GM12878 (cell line): Measurements from ENCODE around the gene OSGIN1. TPM values are rescaled to one million over a fixed set of nuclear protein-coding genes. Genes with fewer than 3 reads are reported as not detected.

Experiments
- ATAC-seq: fragments of 200-7000 bp; cut with Tn5 transposase; 3 replicates; pipeline ENCODE4 v1.9.1; 2020; ENCODE audit warnings: mild to moderate bottlenecking, moderate library complexity
- BruUV-seq: library from RNA; stranded (reverse); fragments of 400-500 nt; replicated peaks from 2 replicates; lab custom pipeline; 2021; lab: Mats Ljungman, UMichigan
- CTCF ChIA-PET: fragments of 300-600 bp; sonication (Branson Sonifier 250); formaldehyde crosslinking; extraction: SDS; loops from one replicate; lab custom pipeline; 2021; ENCODE audit warnings: inconsistent platforms; lab: Yijun Ruan, JAX
- POLR2A ChIA-PET: fragments of 350-600 bp; formaldehyde crosslinking; extraction: SDS; loops from one replicate; lab custom pipeline; 2021; ENCODE audit warnings: inconsistent platforms; lab: Charles Lee
- RAD21 ChIA-PET: fragments of 300-600 bp; sonication (Branson Sonifier 250); formaldehyde crosslinking; loops from one replicate; lab custom pipeline; 2023; ENCODE audit warnings: antibody characterized with exemption; ENCODE audit not compliant: unreplicated experiment; lab: Charles Lee
- SMC1A ChIA-PET: fragments of 300-600 bp; sonication (Branson Sonifier 250); formaldehyde crosslinking; loops from one replicate; lab custom pipeline; 2023; ENCODE audit not compliant: unreplicated experiment, uncharacterized antibody; lab: Charles Lee
- DNase-seq: peaks from one replicate; pipeline ENCODE4 v3.0.0-alpha.2; 2011; ENCODE audit warnings: low read depth, low spot score
- FAIRE-seq: peaks from 3 replicates; lab custom pipeline; 2011; peaks lifted over from hg19 to GRCh38; lab: Jason Lieb, UNC
- H2AFZ ChIP-seq: 2 replicates; pipeline ENCODE4 v1.6.0; 2011; ENCODE audit warnings: low read depth, low read length, control low read depth; ENCODE audit not compliant: control insufficient read depth
- H3K27ac ChIP-seq: 2 replicates; pipeline ENCODE4 v1.5.1; 2011; ENCODE audit warnings: control low read depth; ENCODE audit not compliant: control insufficient read depth, insufficient read depth
- H3K27me3 ChIP-seq, 2 experiments: replicated peaks in 1 of 2; 2 replicates each; pipeline versions ENCODE4 v1.6.0 to v1.6.1; 2011; ENCODE audit warnings: low read length in 1 of 2; ENCODE audit not compliant: control insufficient read depth in 2 of 2, insufficient read depth in 2 of 2
- H3K36me3 ChIP-seq, 2 experiments: 2 replicates each; pipeline ENCODE4 v1.5.1; 2011; ENCODE audit warnings: low read length in 1 of 2; ENCODE audit not compliant: control insufficient read depth in 2 of 2, insufficient read depth in 2 of 2
- H3K4me1 ChIP-seq: 2 replicates; pipeline ENCODE4 v1.6.1; 2011; ENCODE audit warnings: mild to moderate bottlenecking, low read length, moderate library complexity, mixed read lengths; ENCODE audit not compliant: control insufficient read depth, insufficient read depth
- H3K4me2 ChIP-seq: 2 replicates; pipeline ENCODE4 v1.6.0; 2011; ENCODE audit warnings: control low read depth; ENCODE audit not compliant: control insufficient read depth, insufficient read depth
- H3K4me3 ChIP-seq: fragments of 200-600 bp; sonication (generic); 2 replicates; pipeline ENCODE4 v1.5.1; 2016
- H3K79me2 ChIP-seq: 2 replicates; pipeline ENCODE4 v1.6.0; 2011; ENCODE audit warnings: low read length; ENCODE audit not compliant: control insufficient read depth, insufficient read depth
- H3K9ac ChIP-seq: 2 replicates; pipeline ENCODE4 v1.8.0; 2011; ENCODE audit warnings: low read length, control low read depth, mixed read lengths; ENCODE audit not compliant: control insufficient read depth, insufficient read depth
- H3K9me3 ChIP-seq: replicated peaks from 3 replicates; pipeline ENCODE4 v1.5.1; 2011; ENCODE audit warnings: mild to moderate bottlenecking, low read length; ENCODE audit not compliant: control insufficient read depth, insufficient read depth
- H4K20me1 ChIP-seq: 2 replicates; pipeline ENCODE4 v1.6.0; 2011; ENCODE audit not compliant: control insufficient read depth, insufficient read depth
- CHD2 ChIP-seq: IDR thresholded peaks from 2 replicates; pipeline ENCODE4 v1.6.1; 2011; ENCODE audit warnings: low read depth, low read length, improper control_type of control experiment, borderline replicate concordance
- CHD4 ChIP-seq: fragments of 200-600 bp; sonication (generic); IDR thresholded peaks from 2 replicates; pipeline ENCODE4 v1.6.1; 2016; ENCODE audit warnings: mild to moderate bottlenecking
- CREB1 ChIP-seq: IDR thresholded peaks from 2 replicates; pipeline ENCODE4 v1.6.1; 2012; ENCODE audit warnings: low read depth, mild to moderate bottlenecking, inconsistent platforms
- IKZF2 ChIP-seq, 2 experiments: fragments of 450-650 bp; IDR thresholded peaks; 2 replicates each; pipeline ENCODE4 v1.6.1; 2017; ENCODE audit warnings: mild to moderate bottlenecking in 2 of 2, moderate library complexity in 2 of 2
- IRF4 ChIP-seq: IDR thresholded peaks from 2 replicates; pipeline ENCODE4 v1.6.1; 2011; ENCODE audit warnings: low read depth, low read length
- KDM1A ChIP-seq: fragments of 200-600 bp; sonication (generic); IDR thresholded peaks from 2 replicates; pipeline ENCODE4 v1.6.1; 2016; ENCODE audit warnings: borderline replicate concordance
- PML ChIP-seq: IDR thresholded peaks from 2 replicates; pipeline ENCODE4 v1.6.1; 2012; ENCODE audit warnings: low read length, inconsistent platforms
- POU2F2 ChIP-seq: IDR thresholded peaks from 3 replicates; pipeline ENCODE4 v1.6.1; 2011; ENCODE audit warnings: low read depth, mild to moderate bottlenecking, low read length, borderline replicate concordance
- RAD21 ChIP-seq: IDR thresholded peaks from 2 replicates; pipeline ENCODE4 v1.6.1; 2011; ENCODE audit warnings: mild to moderate bottlenecking, low read depth, low read length, moderate library complexity; ENCODE audit not compliant: insufficient read depth
- SREBF1 ChIP-seq: IDR thresholded peaks from 2 replicates; pipeline ENCODE4 v1.6.1; 2012; ENCODE audit warnings: mild to moderate bottlenecking, low read length
- SREBF2 ChIP-seq: IDR thresholded peaks from 2 replicates; pipeline ENCODE4 v1.6.1; 2012; ENCODE audit warnings: mild to moderate bottlenecking, low read length
- TAF1 ChIP-seq: IDR thresholded peaks from 2 replicates; pipeline ENCODE4 v1.6.1; 2011; ENCODE audit warnings: mild to moderate bottlenecking, low read depth, low read length, borderline replicate concordance
- TCF3 ChIP-seq: IDR thresholded peaks from 2 replicates; pipeline ENCODE4 v1.6.1; 2012; ENCODE audit warnings: low read depth, mild to moderate bottlenecking, low read length, borderline replicate concordance; ENCODE audit not compliant: insufficient read depth
- ZNF207 ChIP-seq: fragments of 450-650 bp; IDR thresholded peaks from 2 replicates; pipeline ENCODE4 v1.6.1; 2014; ENCODE audit warnings: antibody characterized with exemption, mild to moderate bottlenecking, borderline replicate concordance
- ZNF384 ChIP-seq: IDR thresholded peaks from 2 replicates; pipeline ENCODE4 v1.6.1; 2012; ENCODE audit warnings: low read depth, mild to moderate bottlenecking, low read length, improper control_type of control experiment, borderline replicate concordance
- ZZZ3 ChIP-seq: IDR thresholded peaks from 2 replicates; pipeline ENCODE4 v1.6.1; 2011; ENCODE audit warnings: low read depth; ENCODE audit not compliant: control insufficient read depth, insufficient read length
- WGBS: methylation state at CpG from one replicate; pipeline ENCODE4 v1.1.6; 2016; ENCODE audit warnings: low lambda C conversion rate; ENCODE audit not compliant: insufficient replicate concordance, insufficient coverage; ENCODE audit errors: missing lambda C conversion rate; 5-methylcytosine and 5-hydroxymethylcytosine counted together
- in situ Hi-C: fragments of 300-500 bp; cut with MboI; formaldehyde crosslinking; loops from 9 replicates; pipeline ENCODE4 v1.14.3; 2018; ENCODE audit warnings: mixed read lengths
- intact Hi-C: fragments of 100-400 bp; cut with micrococcal nuclease; formaldehyde crosslinking; loops from one replicate; pipeline ENCODE4 v1.14.2; 2022; ENCODE audit not compliant: unreplicated experiment
- polyA plus RNA-seq, 11 experiments: library from polyadenylated mRNA; depleted of rRNA in 4 of 11; unstranded in 6 of 11; stranded (reverse) in 5 of 11; fragments of >200 nt; fragmentation: Nextera tagmentation in 4 of 11; fragmentation: Illumina TruSeq in 1 of 11; extraction: Ambion mirVana in 4 of 11; extraction: Trizol in 1 of 11; gene quantifications; 1 replicate in 1 of 11; 2 replicates in 10 of 11; pipeline versions ENCODE4 v1.2.1 to v1.2.3, GENCODE V29; 2011 to 2016; ENCODE audit warnings: inconsistent platforms in 2 of 11, missing spikeins in 2 of 11, low read depth in 1 of 11
- total RNA-seq, 4 experiments: library from RNA; depleted of rRNA in 3 of 4; stranded (reverse); fragments of >200 nt in 3 of 4; fragmentation: Illumina TruSeq in 1 of 4; extraction: Trizol in 1 of 4; gene quantifications; 2 replicates each; pipeline versions ENCODE4 v1.2.1 to v1.2.3, GENCODE V29; 2013 to 2021

The OSGIN1 gene
- total and polyA plus RNA-seq, 10 of the 15 experiments (the other 5 are each of a cell fraction or from before 2014, with no cell fraction given): 0.06 to 0.18 (median 0.13) TPM; not detected in 5

DNA sequence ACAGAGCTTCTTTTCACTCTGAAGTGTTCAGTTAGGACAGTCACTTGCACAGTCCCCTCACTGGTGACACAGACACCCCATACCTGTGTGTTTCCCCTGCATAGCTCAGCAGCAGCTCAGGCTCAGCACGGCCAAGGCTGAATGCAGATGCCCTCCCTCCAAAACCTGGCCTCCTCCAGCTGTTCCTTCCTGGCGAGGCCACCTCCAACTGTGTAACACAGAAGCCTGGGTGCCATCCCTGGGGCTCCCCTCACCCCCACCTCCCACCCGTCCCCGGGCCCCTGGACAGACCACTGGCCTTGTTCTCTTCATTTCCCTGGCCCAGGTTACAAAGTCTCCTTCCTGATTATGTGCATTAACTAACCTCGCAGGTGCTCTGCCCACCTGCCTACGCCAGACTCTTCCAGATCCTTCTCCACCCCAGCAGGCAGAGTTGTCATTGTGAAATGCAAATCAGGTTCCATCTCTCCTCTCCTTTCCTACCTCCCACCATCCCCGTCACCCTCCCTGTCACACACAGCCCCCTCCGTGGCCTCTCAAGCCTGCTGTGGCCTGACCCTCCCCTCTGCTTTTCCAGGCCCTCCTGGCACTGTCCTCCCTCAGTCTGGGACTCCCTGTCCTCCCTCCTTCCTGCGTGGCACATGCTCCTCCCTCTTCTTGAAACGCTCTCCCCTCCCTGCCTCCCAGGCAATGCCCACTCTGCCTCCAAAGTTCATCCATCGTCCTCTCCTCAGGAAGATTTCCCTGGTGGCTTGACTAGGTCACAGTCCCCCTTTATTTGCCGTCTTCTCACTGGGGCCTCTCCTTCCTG, 27.7 kb upstream of the OSGIN1 start:
- Histone ChIP-seq H3K36me3 (no peaks in the 10 kb centered on the region), H3K27ac (no peak overlapping the region), H3K9ac (no peak overlapping the region), H3K4me3 (no peak overlapping the region), H3K79me2 (no peaks in the 10 kb centered on the region), H2AFZ (no peak overlapping the region), H3K9me3 (no peaks in the 10 kb centered on the region), H3K4me1 (no peaks in the 10 kb centered on the region), H4K20me1 (no peaks in the 10 kb centered on the region)
- CTCF ChIA-PET: interaction anchor here (0.8 to 0.9 kb wide), 2 partner anchors 14 to 134 kb away, joined by 3 to 4 read pairs; no protein-coding TSS in a partner anchor
- in situ Hi-C loops: no loop called here
- FAIRE-seq (no peak), ATAC-seq (no peak), DNase-seq (no peak)
- no TSS peak for BruUV-seq
- POLR2A ChIA-PET: no interaction called here
- SMC1A ChIA-PET: no interaction called here
- intact Hi-C loops: loop anchor here (10.0 kb wide), 1 partner anchor 100 kb away; no protein-coding TSS in a partner anchor
- no peak for TF ChIP-seq POU2F2
- TF ChIP-seq, all 136 proteins: peak for 0
- RAD21 ChIA-PET: no interaction called here
- WGBS: 59% methylated on average over 12 of the region's 12 CpGs
- Histone ChIP-seq H3K27me3 (no peaks in the 10 kb centered on the region), H3K4me2 (no peak overlapping the region)

DNA sequence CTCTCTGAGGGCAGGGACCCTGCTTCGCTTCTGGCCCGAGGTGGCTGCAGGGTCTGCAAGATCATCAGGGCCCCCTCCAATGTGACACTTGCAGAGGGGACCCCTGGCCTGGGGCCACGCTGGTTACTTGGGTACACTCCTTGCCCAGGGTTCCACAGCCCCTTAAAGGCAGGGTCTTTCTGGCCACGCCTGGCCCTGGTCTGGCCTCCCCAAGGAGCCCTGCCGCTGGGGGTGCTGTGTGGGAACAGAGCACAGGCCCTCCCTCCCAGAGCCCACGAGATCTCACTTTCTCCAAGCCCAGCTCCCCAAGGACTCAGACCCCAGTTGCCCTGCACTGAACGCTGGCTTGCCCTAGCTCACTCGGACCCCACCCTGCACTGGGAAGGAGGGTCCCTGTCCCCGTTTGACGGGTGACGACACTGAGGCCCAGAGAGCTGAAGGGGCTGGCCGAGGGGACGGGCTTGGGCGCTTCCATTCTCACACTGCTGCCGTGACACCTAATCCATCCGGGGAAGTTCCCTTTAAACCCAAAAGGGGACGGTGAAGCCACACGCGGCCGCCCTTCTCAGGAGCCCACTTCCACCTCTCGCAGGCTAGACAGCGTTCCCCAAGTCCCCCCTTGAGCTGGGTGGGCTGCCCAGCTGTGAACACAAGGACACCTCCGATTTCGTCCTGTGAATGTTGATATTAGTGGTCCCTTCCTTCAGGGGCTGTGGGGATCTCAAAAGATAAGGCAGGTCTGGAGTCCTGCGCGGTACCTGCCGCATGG, 26.9 kb upstream of the OSGIN1 start:
- WGBS: 49% methylated on average over 27 of the region's 27 CpGs
- RAD21 ChIA-PET: no interaction called here

More for the DNA sequence above, 26.9 kb upstream of the OSGIN1 start:
- no peak overlapping the region for H3K9ac ChIP-seq
- H3K36me3 ChIP-seq: no peaks in the 10 kb centered on the region
- no peak; the same call in 2 of the 3 replicates for ATAC-seq
- no peaks in the 10 kb centered on the region for H3K79me2 ChIP-seq
- no peak for FAIRE-seq
- no peak overlapping the region for H3K4me2 ChIP-seq
- no peaks in the 10 kb centered on the region for H3K9me3 ChIP-seq
- POLR2A ChIA-PET: no interaction called here
- BruUV-seq: no TSS peak
- CTCF ChIA-PET: interaction anchor here (0.6 to 1.4 kb wide), 5 partner anchors 15 to 1437 kb away, joined by 3 to 5 read pairs (median 3); no protein-coding TSS in a partner anchor
- SMC1A ChIA-PET: interaction anchor here (1.9 kb wide), 1 partner anchor 14 kb away, joined by 5 read pairs; no protein-coding TSS in a partner anchor
- H3K4me1 ChIP-seq: no peaks in the 10 kb centered on the region
- intact Hi-C loops (loop anchor here (10.0 kb wide), 1 partner anchor 101 kb away; no protein-coding TSS in a partner anchor), in situ Hi-C loops (no loop called here)
- H4K20me1 ChIP-seq: no peaks in the 10 kb centered on the region
- no peak overlapping the region for H3K4me3 ChIP-seq
- H2AFZ ChIP-seq: no peak overlapping the region
- no peak overlapping the region for H3K27ac ChIP-seq
- TF ChIP-seq ZNF384: no peak
- no peak for TF ChIP-seq CHD2
- no peak for TF ChIP-seq CREB1
- no peak for TF ChIP-seq SREBF2
- no peak for TF ChIP-seq CHD4
- no peak for TF ChIP-seq SREBF1
- no peak for TF ChIP-seq ZZZ3
- TF ChIP-seq RAD21: no peak
- TF ChIP-seq TAF1: no peak
- TF ChIP-seq IKZF2 (IDR thresholded peaks at IDR 0.05): no peak
- TF ChIP-seq IRF4: no peak
- TF ChIP-seq PML: no peak
- no peak for TF ChIP-seq ZNF207
- no peak for TF ChIP-seq KDM1A
- TF ChIP-seq TCF3: no peak
- DNase-seq: no peak
- H3K27me3 ChIP-seq: no peaks in the 10 kb centered on the region
